UCSD-AML1 (cell line): ENCODE results near the gene TGFBR1.

Source experiments
- DNase-seq: peaks from one replicate; lab custom pipeline; 2025; ENCODE audit not compliant: unreplicated experiment; lab: John Stamatoyannopoulos, UW

Gene TGFBR1

DNA sequence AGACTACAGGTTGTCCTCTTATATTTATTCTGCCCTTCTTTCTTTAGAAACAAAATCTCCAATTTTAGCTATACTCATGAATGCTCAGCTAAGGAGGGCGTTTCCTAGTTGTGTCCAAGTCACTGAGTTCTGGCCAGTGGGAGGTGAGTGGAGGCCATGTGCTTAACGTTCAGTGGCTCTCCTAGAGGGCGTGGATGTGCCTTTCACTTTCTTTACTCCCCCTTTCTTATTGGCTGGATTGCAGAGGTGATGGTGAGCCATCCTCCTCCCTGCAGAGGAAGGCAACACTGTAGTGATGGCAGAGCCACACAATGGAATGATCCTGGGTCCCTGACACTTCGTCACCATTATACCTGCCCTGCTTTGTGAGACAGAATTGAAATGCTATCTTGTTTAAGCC lies 62.2 kb downstream of the TGFBR1 start:
- DNase-seq, result no peak

DNA sequence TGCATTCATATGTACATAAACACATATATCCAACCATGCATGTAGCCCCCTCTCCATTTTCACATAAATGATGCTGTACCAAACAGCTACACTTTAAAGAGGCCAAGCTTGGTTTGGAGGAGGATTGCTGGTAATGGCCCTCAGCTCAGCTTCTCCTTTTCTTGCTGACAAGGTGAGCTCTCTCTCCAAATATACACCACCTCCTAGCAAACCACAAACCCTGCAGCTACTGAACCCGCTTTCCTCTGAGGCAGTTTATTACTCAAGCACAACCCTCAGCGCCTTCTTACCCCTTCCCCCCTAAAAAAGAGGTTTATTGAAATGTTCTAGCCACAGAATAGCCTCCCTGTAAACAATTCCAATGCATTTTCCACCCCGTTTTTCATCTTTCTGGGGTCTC lies 62.8 kb downstream of the TGFBR1 start:
- no peak for DNase-seq

DNA sequence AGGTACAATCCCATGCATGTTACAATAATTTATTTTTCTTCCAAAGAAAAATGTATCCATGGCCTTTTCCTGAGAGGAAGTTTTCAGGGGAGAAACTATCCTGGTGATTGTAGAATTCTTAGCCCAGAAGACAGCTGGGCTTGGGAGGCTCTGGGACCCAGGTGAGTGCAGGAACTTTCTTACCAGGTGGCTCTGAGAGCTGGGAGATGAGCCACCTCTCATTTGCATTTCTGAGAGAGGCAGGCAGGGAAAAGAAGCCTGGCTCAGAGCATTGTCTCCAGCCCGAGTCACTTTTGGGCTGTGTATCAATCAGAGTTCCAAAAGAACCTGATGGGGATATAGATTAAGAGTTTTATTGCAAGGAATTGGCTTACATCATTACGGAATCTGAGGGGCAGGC lies 64.2 kb downstream of the TGFBR1 start:
- DNase-seq, result no peak

DNA sequence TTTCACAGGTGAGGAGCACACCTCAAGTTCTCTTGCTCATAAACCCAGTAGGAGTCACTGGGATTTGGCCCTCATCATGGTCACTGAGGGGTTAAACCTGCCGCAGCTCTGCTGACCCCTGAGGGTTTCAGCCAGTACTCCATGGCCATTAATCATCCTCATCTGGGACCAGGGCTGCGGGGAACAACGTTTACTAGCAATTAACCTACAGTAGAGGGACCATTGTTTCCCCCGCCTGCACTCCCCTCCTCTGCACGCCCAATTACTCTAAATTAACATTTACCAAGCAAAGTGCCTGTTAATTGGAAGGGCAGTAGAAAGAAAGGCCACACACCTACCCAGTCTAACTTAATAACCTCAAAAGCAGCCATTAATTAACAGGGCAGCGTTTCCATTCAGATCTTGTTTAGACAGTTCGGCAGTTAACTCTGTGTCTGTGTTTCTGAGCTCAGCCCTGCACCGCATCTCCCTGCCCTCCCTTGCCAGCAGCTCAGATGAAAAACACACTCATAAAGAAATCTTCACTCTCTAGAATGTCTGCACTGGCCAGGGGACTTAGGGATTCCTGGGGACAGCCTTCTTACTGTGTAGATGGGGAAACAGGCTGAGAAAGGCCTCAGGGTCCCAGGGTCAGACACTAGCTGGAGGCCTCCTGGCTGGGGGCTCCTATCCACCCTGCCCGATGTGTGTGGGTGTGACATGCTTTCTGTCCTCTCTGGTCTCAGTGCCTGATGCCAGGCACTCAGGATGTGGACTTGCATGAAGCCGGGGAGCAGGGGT lies 65.3 kb downstream of the TGFBR1 start:
- no peak for DNase-seq

DNA sequence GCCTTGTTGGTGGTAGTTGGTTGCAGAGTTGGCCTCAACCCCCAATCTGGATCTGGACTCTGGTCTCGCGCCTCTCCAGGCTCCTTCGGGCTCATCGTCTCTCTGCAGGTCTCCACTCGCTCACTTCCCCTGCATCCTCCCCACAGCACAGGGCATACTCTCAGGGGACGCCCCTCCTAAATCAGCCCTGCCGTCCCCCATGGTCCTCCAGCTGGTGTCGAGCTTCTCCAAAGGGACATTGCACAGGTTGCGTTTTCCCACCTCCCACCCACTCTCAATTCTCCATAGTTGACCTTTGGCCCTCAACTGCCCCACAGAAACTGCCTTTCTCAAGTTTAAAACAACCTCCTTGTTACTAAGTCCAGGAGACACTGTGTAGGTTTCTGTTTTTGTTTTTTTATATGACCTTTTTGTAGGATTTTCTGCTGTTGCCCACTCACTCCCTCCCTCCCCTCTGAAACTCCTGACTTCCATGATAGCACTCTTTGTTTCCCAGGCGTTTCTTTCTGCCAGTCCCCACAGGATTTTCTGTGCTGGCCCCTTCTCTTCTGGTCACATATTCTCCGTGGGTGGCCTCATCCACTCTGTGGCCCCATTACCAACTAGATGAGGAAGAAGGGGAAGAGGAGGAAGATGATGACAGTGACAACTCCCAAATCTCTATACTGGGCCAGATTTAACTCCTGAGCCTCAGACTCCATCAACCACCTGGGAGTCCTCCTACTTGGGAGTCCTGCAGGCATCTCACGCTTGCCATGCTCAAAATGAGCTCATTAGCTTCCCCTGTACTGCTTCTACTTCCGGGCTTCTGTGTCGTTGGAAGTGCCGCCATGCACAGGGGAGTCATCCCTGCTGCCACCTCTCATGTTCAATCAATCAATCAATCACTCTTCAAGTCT lies 66.6 kb downstream of the TGFBR1 start:
- no peak for DNase-seq

DNA sequence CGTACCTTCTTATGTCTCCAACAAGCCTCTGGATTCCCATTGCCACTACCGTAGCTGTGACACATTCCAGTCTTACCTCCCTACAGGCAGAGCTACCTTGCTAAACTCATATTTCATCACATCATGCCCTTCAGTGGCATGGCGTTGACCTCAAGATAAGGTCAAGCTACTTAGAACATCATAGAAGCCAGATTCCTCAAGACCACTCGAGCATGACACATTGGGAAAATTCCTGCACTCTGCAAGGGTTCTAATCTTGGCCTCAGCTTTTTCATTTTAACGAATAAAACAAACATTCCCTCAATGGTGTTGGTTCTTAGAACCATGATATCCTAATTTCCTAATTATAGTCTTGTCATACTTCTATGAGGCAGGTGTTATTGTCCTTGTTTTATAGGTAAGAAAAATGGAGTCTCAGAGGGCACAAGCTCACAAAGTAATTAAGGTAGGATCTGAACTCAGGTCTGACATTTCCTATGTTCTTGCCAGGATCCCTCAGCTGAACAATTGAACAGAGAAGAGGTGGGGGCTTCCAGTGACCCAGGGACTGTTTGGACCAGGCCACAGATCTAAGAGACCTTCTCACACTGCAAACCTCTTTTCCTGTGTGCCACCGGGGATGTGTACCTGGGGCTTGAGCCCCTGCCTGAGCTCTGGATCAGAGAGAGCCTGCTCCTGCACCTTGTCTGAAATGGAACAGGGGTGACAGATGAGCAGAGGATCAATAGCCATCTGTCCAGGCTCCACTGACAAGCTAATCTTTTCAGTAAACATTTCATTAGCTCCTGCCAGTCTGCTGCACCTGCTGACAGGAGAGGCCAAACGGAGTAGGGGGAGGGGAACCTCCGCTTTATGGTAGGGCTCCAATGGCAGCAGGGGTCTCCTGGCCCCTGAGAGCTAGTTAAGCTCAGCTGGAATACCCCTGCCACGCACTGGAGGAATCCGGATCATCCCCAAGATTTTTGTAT lies 67.5 kb downstream of the TGFBR1 start:
- DNase-seq, result no peak

DNA sequence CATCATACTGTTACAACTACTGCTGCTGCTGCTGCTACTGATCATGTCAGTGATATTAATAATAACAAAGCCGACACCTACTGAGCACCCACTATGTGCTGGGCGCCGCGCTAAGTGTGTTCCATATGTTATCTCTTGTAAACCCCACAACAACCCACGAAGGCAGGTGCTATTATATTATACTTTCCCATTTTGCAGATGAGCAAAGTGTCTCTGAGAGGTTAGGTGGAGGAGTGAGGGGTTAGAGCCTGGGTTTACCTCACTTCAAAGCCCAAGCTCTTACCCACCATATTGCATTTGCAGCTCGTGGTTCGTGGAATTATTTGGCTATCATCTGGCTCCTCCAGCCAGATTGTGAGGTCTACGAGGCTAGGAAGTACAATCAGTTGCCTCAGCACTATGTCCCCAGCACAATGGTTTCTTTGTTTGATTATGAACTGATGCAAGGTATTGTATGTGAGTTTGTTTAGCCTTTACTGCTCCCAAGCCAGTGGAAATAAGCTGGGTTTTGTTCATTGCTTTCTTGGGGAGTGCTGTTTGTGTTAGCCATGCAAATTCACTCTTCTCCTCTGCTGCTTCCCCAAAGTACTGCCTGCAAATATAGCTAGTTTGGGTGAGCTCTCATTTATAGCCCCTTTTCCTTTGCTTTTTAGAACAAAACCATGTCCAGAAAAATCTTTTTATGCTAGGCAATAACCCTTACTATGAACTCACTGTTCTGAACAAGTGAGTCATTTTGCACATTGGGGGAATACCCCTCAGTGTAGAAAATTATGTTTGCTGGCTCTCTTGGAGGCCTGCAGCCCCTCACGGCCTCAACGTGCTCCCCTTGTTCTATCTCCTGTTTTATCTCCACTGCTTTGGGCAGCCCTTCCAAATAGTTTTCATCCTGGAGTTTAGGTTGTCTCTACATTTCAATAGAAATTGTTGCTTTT lies 68.9 kb downstream of the TGFBR1 start:
- no peak for DNase-seq

DNA sequence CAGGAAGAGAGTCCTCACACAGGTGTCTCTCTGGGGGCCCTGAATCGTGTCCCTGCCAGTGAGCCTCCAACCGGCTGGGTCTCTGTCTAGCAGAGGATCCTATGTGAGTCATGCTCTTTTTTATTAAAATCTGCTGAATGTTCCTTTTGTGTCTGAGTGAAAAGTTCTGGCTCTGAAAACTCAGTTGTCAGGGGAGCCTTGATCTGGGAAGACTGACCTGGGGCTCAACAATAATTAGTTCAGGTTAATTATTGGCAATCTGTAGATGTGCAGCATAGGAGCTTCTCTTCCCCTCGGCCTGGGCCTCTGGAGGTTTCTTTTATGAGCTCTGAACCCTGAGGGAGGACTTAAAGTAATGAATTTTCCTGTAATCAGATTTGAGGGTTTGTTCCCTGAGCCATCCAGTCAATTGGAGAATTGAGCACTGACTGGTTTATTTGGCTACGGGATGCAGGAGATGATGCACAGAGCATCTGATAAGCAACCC lies 71.7 kb downstream of the TGFBR1 start:
- no peak for DNase-seq

DNA sequence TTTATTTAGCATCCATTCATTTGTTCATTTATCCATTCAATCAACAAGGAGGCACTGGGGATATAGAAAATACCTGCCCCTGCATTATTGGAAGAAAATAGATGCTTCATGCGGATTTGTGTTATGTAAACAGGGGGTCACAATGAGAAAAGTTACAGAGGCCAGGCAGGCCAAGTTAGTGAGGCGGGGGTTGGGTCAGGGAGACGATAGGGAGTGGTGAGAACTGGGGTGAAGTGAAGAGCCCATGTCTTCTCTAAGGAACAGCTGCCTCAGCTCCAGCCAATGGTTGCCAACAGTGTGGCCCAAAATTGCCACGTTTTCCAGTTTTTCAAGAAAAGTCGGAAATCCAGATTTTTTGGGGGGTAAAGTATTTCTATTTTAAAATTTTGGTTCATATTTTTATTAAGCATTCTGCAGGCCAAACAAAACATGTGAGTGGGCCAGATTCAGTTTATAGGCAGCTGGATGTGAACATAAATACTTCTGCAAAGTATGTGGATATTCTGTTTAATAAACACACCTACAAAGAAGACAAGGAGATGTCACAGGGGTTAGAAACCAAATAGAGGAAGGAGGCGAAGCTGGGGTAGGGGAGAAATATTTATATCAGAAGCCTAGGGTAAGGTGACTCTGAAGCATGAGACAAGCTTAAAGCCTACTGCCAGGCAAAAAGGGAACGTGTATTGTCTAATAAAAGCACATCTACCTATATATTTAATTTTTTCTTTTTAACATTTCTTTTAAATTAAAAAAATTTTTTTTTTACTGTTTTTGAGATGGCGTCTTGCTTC lies 72.9 kb downstream of the TGFBR1 start:
- DNase-seq, result no peak

DNA sequence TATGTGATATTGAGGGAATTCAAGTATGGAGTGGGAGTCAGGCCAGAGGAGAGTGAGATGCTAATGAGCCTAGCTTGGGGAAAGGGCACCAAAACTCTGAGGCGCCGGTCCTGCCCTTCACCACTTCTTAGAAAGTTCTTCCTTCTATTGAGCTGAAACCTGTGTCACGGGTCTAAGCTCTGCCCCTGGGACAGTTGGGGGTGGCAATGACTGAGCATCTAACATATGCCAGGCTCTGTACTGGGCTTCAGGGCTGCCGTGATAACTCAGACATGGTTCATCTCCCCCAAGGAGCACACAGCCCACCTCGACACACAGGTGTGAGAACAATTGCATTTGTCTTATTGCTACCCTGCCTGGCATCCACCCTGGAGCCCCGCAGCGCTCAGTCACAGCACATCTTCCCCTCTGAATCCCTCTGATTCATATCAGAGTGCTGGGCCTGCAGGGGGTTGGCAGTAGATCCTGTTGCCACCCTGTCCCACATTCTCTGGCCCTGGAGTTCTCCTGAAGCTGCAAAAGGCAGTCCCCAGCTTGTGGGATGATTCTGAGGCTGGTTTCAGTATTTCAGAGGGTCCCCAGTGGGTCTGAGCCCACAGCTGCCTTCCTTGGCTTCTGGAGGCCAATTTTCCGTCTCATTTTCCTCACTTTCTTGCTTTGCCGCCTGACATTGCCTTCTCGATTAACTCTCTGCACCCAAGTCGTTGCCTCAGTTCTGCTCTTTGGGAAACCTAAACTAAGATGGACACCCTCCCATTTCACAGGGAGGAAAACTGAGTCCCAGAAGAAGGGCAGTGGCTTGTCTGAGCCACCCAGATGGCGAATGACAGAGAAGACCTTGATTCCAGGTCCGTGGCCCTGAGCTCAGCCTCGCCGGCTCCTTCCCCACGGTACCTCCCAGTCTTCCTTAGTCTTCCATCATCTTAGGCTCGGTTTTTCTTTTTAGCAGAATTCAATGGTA lies 74.3 kb downstream of the TGFBR1 start:
- DNase-seq, result no peak

DNA sequence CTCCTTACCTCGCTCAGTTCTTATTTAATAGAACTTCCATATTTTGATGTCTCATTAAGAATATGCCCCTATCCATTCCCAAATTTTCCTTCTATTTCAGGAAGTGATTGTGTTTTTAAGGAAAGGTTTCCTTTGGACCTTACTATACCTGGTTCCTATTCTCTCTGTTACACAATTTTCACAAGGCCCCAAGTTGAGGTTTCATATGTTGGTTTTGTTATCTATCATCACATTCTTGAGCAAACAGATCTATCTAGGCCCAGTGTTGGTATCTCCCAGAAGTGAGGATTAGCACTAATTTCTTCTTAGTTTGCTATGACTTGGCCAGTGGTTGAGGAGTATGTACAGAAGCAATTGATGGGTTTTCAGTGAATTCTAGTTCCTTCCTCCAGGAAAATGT lies 75.3 kb downstream of the TGFBR1 start:
- DNase-seq, result no peak

DNA sequence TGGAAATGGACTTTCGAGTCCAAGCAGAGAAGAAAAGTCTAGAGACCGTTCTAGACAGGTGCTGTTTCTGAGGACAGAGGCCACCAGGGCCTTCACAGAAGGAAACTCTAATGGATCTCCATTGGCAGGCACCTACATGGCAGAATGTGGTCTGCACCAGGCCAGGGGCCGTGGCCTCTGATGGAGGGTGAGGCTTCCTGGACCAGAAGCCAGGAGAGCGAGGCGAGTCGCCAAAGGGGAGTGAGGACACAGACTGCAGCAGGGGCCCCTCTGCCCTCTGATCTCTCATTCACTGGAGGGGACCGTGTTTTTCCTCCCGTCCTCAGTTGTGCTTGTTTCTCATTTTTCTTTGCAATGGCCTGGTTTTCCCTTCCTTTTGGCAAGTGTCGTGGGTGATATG lies 75.7 kb downstream of the TGFBR1 start:
- DNase-seq, result no peak

DNA sequence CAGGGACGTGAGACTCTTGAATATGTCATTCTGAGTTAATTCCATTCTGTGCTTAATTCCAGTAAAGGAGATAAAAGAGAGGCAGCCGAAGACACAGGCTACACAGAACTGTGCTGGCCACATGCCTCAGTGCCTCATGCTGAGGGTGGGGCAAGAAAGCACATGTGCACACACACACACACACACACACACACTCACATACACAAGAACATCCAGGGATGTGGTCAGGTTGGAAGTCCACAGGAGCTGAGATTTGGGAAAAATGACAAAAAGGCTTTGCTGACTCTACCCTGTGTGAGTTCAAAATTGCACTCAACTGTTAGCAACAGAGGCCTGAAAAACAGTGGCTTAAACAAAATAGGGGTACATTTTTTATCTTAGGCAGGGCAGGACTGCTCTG lies 76.3 kb downstream of the TGFBR1 start:
- no peak for DNase-seq

DNA sequence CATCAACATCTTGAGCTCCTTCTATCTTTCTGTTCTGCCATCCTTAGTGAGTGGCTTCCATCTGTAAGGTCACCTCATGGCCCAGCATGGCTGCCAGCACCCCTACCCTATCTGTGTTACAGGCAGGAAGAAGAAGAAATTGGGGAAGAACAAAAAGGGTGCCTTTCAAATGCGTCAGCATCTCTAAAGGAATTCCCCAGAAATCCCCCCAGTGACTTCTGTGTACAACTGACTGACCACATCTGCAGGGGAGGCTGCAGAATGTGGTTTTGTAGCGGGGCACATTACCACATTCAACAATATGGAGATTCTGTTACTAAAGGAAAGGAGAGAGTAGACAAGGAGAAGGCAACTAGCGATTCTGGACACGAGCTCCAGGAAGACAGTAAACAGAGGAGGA lies 76.7 kb downstream of the TGFBR1 start:
- DNase-seq, result peak; percentile 29

DNA sequence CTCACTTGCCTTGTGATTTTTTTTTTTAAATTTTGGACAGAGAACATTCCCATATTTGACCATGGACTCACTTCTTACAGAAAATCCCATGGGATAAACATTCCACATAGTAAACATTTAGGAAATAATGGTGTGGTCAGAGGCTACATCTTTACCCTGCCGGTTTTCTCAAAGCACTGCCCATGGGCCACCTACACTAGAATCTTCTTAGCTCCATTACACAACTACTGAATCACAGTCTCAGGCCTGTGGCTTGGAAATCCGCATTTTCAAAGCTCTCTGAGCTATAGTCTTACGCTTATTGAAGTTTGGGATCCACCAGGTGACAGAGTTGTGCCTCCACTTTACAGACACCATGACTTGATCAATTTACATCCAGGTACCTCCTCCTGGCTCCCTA lies 77.4 kb downstream of the TGFBR1 start:
- DNase-seq, result no peak

DNA sequence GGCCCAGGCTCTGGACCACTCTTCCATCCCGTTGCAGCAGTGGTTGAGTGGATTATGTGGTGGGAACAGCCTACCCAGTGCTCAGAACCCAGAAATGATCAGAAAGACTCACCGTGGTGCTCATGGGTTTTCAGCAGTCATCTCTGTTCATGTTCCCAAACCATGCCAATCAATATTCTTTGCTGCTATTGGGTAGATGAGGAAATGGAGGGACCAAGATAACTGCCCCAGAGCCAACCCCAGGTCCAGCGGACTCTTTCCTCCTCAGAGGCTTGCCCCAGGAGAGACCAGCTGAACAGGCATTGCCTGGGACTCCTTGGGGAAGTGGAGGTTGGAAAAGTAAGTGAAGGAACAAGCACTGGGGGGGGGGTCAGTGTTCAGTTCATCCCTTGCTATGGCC lies 78.7 kb downstream of the TGFBR1 start:
- DNase-seq, result no peak

DNA sequence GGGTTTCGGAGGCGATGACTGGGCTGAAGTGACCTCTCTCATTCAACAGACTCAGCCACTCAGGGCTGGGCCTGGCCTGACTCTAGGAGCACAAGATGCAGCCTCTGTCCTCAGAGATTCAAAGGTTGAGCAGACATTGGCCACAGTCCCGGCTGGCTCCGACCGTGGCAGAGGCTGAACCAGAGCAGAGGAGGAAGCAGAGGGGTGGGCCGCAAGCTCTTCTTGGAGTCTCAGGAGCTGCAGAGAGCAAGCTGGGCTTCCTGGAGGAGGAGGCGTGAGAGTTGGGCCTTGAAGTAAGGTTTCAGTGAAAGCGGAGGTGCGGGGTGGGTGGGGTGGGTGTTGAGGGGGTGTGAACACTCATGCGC lies 79.2 kb downstream of the TGFBR1 start:
- no peak for DNase-seq
